ENCODE data around the gene ZNF500.

Gene ZNF500
- total RNA-seq: 13.0 to 26.2 (median 18.8) reads per million in 4 donors

DNA sequence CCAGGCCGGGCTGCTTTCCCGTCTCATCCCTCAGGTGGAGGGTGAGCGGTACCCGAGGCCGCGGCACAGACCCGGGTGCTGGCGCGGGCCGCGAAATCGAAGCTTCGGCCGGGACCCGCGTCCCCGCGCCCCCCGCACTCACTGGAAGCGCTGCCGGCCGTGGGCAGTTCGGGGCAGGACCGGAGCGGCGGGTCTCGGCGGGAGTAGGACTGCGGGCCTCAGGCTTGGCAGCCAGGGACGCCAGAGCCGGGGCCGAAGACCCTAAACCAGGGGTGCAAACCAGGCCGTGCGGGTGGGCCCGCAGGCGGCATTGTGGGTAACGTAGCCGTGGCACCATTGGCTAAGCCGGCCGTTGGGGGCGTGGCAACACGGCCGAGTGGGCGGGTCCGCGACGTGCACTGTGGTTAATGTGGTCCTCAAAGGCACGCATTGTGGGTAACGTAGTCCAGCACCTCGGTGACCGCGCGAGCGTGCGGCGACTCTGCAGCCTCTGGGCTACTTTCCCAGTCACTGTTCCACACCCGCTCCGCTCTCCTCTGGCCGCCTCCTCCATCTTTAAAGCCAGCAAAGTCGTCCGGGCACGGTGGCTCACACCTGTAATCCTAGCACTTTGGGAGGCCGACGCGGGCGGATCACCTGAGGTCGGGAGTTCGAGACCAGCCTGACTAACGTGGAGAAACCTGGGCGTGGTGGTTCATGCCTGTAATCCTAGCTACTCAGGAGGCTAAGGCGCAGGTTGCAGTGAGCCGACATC lies at the start of gene ZNF500:
TSS of gene ZNF500 (minus strand) at position 288 of the 754 bp plus-strand sequence. CDS start 1,184 bp downstream, outside the sequence.
- DNase-seq: peak; percentile 82 to 94 (median 90)

DNA sequence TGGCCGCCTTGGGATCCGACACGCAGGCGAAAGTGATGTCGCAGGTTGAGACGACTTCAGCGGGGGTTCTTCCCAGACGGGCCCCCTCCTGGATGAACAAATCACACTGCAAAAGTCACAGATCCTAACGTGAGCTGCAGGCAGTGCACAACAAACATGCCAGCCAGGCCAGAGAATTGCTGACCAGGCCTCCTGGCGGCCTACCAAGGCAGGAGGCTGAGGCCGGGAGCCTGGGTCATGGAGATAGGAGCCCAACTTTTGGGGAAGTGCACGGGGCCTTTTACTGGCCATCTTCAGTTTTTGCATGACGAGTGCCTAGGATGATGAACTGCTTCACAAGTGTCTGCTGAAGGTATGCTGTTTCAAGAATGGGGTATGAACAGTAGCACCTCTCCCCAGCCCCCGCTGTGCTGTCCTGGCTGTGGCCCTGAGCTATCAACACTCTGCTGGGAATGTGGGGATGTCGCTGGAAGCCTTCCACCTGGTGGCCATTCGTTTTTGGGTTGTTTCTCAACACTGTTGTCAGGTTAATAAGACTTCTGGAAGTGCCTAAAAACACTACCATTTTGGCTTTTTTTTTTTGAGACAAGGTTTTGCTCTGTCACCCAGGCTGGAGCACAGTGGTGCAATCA lies 47.7 kb upstream of the ZNF500 start:
- no peak for DNase-seq

DNA sequence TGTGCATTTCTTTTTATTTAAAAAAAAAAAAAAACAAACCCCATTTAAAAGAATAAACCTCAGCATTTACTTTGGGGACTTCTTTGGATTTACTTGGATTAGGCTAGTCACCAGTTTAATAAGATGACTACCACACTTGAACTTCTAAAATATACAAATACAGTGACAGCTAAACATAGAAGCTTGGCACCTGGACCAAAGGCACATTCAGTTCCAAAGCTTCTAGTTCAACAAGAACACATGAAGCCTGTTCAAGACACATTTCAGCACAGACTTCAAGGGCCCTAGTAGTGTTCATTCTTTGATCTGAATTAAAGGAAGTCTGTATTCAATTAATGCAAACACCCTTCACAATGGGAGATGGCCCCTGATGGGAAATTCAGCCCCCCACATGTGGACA lies 47.1 kb upstream of the ZNF500 start:
- no peak for DNase-seq

DNA sequence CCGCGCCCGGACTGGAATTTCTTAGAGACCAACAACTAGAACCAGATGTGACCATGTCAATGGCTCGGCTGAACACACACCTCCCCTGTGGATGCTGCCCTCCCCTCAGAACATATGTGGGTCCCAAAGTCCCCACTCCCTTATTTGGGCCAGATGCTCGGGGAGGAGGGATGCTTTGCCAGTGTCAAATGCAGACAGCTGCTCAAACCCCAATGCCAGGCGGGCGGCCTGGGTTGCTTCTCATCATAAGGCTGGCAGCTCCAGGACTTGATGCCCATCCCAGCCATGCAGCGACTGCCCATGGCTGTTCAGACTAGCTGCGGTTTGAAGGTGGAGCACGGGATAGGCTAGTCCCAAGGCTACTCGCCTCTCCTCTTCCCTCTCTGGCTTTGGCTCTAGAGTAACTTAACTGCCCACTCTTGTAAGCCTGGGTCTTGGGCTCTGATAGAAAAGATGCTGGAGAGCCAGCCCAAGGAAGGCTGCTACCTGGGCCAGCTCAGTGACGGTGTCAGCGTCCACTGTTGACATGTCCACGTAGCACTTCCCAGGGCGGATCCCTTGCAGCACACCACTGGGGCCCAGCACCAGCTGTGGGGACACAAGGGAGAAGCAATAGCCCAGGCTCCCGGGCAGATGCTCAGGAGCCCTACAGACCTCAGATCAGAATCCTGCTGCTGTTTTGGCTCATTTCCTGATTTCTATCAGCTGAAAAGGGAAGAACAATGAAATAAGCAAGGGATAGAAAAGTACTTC lies 46.5 kb upstream of the ZNF500 start:
- DNase-seq: no peak

DNA sequence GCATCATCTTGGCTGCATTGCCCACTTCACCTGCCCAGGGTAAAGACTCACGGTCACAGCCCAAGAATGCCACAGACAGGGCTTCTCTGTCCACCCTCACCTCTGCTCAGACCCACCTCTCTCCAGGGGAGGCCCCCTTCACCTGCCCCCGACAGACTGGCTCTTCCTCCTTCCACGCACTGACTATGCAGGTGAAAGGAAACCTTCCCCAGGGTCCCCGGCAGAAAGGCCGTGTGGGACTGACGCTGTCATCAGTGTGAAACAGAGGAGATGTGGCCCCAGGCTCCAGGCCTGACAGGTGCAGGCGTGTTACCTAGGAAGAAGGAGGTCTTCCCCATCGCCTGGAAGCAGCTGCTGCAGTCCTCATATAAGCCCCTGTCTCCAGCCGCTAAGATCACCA lies 44.8 kb upstream of the ZNF500 start:
- no peak for DNase-seq

DNA sequence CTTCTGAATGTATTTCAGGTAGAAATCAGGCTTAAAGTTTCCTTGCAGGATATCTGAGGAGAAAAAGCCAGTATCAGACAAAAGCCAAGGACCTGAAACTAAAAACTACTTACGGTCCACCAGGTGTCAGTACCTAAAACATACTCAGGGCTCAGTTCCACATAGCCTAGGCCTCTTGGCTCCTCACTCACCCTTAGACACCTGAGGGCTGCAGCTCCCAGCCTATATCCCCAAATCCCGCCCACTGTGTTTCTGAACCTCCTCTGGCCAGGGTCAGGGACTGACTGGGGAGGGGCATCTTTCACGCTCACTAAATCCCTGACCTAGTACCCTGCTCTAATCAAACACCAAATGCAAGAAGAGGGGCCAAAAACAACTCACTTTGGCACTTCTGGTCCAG lies 44.3 kb upstream of the ZNF500 start:
- DNase-seq: no peak

DNA sequence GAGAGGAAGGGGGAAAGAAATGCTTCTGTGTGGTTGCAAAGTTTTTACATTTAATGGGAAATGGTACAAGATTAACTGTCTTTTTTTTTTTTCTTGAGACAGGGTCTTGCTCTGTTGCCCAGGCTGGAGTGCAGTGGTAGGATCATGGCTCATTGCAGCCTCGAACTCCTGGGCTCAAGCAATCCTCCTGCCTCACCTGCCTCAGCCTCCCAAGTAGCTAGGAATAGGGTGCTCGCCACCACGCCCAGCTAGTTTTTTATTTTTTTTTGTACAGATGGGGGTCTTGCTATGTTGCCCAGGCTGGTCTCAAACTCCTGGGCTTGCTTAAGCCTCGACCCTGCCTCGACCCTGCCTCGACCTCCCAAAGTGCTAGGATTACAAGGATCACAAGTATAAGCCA lies 39.3 kb upstream of the ZNF500 start:
- no peak for DNase-seq

DNA sequence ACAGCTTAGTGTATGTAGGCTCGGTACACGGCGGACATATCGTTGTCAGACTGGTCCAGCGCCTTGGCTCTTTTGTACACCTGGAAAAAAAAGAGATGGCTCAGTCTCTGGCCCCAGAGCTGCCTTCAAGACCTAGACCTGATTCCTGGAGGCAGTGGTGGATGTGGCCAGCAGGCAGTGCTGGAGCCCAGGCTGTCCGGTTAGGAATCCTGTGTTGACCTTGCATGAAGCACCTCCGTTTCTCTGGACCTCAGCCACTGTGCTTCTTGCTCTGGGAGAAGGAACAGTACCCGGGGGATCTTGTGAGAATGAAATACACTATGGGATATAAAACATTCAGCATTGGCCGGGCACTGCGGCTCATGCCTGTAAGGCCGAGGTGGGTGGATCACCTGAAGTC lies 38.3 kb upstream of the ZNF500 start:
- DNase-seq: no peak

DNA sequence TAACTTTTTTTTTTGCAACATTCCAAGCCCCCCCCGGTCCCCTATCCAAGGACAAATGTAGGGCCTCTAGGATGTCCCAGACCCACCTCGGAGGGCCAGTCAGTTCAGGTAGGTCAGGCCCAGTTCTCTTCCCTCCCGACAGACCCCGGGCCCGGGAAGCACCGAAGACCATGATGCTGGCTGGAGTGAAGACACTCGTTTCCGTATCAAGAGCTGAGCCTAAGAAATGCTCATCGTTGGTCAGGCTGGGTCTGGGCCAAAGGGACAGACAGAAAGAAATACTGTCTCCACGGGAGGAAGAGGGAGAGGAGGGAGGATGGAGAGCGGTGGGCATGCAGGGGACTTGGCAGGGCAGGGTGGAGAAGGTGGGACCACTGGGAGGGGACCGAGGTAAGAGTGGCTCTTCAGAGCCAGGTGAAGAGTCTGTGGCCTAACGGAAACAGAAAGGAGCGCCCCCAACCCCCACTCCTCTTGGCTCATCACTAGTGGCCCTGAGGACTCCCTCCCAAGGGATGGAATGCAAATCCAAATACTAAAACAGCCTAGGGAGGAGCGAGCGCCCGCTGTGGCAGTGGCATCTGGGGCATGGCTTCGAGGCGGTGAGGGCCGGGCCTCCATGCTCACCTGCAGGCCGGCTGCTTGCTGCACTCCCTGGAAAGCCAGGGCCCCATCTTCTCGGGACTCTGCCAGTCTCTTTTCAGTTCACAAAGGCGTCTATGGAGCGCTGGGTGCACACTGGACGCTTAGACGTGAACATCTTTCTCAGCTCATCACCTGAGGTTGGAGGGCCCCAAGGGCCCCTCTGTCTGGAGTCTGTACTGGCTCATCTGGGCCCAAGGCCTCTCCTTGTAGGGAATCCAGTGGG lies 37.2 kb upstream of the ZNF500 start:
- no peak for DNase-seq

DNA sequence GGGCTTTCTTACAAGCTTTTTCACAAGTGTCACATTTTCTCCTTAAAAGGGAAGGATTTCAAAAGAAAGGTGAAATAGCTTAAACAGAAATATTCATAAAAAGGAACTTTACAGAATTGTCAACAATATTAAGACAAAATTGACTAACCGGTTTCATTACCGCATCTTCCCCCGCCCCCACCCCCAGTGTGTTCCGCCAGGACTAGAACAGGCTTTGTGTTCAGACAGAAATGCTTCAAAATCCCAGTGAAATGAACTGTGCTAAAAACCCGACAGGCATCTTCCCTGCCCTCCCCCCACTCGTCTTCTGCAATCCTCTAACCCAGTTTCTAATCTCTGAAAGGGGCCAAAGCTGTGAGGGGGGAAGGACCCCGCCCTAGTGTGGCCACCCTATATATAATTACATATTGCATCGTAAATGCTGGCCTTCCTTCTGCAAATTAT lies 36.5 kb upstream of the ZNF500 start:
- no peak for DNase-seq

DNA sequence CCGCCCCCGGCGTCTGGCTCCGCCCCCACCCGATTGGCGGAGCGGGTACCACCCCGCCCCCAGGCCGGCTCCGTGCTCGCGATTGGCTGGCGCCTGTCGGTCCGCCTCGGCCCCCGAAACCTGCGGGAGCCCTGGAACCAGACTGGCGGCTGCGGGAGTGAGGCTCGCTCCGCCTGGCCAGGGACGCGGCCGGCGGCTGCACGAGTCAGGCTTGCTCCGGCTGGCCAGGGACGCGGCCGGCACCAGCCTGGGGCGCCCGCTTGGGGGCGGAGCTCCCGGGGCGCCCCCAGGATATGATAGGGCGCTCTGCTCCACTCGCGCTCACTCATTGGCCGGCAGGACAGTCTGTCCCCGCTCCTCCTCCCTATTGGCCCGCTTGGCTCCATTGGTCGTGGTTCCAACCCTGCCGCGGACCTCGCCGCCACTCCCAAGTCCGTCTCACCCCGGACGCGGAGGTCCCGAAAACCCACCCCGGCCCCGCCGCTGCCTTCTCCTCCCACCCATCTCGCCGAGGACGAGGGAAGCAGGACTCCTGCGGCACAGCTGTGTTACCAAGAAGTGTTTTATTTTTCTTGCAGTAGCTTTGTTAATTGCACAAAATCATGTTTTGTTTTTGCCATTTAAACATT lies 35.8 kb upstream of the ZNF500 start:
- peak; percentile 80 to 87 (median 84) for DNase-seq

DNA sequence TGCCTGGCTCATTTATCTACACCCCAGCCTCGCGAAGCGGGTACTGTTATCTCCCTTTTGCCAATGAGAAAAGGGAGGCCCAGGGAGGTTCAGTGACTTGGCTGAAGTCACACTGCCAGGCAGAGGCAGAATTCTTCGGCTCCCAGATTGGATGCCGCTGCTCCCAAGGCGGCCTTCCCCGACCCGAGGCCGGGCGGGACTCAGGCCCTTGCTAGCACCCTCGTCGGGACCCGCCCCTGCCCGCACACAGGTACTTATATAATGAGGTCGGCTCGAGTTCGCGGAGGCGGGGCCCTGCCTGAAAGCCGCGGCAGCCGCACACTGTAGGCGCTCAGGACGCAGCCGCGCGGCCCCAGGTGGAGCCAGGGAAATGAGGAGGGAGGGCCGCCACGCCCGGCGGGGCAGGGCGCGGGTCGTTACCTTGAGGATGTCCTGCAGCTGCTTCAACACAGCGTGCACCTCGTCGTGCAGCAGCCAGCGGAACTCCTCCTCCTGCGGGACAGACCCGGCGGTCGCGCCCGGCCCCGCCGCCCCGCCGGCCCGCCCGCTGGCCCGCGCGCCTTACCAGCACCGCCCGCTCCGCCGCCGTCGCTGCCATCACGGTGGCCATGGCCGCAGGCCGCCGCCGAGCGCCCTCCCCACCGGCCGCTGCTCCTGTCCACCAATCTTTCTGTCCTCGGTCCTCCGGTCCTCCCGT lies 35.1 kb upstream of the ZNF500 start, which contains the start of gene ROGDI:
TSS of gene ROGDI (minus strand) at position 672 of the 697 bp plus-strand sequence. CDS start at position 610, 62 bp downstream.
- DNase-seq: peak; percentile 78 to 85 (median 82)

DNA sequence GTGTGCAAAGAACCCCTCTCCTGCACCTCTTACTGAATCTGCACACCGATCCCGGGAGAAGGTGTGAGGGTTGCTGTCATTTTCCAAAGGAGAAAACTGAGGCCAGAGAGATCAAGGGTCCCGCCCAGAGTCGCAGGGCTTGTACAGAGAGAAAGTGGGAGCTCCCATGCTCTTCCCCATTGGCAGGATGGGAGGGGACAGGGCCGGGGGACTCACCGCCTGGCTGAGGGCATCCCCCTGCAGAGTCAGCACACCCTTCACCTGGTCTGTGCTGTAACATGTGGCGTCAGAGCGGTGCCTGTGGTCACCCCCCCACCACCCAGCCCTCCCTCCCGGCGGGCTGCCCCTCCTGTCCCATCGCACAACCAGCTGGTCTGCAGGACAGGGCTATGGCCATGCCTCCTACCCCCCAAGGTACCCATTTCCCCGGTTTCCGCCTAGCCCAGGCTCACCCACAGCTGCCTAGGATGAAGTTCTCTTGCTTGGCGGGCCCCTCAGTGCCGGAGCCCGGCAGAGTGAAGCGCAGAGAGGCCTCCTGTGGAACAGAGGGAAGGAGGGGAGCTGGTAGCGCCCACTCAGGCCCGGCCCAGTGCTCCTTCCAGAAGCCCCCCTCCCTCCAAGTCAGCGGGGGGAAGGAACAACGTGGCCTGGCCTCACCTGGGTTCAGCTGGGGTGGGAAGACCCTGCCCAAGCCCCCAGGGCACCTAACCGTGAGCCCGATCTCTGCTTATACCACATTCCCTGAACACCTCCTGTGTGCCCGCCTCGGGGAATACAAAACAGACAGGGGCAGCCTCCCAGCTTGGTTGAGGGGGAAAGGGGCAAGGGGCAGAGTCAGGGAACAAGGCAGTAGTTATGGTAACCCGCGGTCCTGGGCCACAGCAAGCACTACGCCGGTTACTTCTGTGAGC lies 34.3 kb upstream of the ZNF500 start:
- no peak for DNase-seq

DNA sequence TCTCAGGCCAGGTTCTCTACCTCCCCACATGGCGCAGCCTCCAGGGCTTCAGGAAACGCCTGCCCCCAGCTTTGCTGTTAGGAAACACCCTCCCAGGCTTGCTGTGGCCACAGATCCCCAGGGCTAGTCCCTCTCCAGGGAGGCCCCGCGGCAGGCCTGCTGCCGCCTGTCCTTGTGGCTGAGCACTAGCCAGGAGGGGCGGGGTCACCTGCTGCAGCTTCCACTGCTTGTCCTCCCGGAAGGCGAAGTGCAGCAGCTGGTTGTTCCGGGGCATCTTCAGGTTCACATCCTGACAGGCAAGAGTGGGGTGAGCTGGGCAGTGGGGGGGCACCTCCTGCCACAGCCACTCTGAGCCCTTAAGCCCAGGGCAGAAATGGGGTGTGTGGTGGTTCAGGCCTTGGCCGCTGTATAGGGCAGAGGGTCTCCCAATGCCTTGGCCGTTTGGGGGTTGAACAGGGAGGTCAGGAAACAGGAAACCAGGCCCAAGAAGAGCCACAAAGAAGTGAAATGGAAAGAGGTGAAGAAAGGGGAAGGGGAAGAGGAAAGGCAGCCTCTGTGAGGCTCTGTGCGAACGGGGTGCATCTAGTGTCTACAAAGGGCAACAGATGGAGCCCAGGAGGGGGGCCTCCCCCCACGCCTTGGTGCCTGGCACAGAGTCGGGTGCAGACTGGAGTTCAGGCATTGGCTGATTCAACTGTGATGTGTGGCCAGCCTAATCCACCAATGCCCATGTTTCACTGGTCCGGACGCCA lies 33.5 kb upstream of the ZNF500 start:
- DNase-seq: no peak

DNA sequence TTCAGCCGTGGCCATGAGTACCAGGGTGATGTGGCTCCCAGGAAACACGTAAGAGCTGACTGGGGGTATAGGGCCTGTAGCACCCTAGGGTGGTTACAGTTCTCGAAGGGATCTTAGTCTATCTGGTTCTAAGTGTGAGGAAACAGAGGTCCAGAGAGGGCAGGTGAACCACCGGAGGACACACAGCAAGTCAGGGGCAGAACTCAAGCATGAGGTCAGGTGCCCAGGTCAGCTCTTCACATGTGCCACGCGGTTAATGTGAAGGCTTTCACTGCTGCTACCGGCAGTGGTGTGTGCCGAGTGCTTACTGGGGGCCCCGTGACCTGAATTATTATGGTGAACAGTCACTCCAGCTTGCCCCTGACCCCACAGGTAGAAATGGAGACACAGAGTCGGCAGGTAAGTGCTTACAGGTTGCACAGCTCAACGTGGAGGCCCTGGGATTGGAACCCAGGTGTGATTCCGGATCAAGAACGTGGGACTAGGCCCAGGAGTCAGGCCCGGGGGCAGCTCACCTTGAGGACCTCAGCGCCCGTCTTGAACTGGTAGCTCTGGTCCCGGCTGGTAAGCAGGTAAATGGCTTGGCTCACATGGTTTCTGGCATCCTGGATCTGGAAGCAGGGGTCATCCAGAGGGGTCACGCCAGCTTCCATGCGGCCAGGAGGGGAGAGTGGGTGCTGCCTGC lies 32.4 kb upstream of the ZNF500 start:
- no peak for DNase-seq

DNA sequence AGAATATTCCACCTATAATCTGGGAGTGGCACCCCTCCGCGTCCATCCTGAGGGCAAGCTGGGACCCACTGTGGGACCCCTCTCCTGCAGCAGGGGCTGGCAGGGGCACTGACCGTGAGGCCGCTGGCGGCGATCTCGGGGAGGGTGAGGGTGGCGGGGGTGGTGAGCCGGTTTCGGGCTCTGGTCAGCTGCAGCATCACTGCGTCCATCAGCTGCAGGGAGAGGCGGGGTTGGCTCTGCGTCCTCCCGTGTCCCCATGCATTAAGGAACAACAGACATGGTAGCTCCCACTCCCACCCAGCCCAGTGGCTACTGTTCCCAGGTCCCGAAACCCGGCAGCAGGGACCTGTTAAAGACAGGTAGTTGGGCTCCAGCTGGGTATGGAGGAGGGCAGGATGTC lies 31.5 kb upstream of the ZNF500 start:
- no peak for DNase-seq

DNA sequence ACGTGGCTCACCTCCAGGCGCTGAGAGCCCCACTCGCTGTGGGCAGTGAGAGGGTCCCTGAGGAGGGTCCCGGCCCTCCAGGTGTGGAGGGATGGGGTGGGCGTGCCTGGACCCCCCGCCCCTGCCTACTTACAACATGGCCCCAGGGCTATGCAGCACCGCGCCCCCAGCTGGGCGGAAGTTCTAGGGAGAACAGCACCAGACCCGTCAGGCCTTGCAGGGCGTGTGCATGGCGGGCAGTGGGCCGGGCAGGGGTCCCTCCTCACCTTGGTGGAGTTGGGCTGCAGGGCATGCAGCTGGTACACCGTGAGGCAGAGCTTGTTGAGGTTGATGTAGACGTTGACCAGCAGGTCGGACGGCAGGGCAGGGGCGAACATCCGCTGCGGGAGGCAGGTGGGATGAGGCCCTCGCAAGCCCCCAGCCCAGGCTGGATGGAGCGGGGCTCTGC lies 30.9 kb upstream of the ZNF500 start:
- DNase-seq: no peak

DNA sequence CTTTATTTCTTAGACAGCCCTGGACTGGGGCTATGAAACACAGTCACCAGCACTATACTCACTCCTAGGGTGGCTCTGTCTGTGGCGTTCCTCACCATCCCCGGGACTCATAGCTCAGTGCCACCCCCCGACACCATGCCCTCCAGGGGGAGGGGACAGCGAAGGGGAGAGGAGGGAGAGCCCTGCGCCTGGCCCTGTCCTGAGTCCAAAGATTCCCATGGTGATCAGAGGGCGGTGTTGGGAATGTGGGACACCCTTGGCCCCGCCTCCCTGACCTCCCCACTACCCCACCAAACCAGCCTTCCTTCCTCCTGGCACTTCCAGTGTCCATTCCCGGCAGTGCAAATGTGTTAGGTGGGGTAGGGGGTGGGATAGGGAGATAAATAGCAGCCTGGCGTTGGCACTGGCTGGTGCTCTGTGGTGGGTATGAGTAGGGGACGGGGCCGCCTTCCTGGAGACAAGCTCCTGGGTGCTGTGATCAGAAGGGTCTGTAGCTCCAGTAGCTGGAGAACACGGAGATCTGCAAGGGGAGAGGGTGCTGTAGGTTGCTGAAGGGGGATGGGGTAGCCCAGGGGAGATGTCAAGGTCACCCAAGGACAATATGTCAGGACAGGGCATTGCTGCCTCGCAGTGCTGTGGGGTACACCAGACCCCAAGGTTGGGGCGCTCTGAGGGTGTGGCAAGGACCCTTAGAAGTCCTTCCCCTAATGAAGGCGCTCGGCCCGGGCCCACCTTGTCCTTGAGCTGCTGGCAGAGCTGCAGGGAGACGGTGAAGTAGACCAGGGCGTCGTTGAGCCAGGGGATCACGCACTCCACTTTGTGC lies 30.2 kb upstream of the ZNF500 start:
- no peak for DNase-seq
